ENCODE results near the gene PHTF2.

GRCh38 chr7:77824636-77825035, 26.1 kb downstream of the PHTF2 start:
- no peak for TF ChIP-seq CTCF (IDR thresholded peaks at IDR 0.05; ENCODE audit: insufficient read depth, low read depth, low read length)
- no peak for TF ChIP-seq EZH2 (IDR thresholded peaks at IDR 0.05; ENCODE audit: insufficient read depth, low read length)

All from astrocyte (in vitro differentiated cells and primary cell).